GM23248 (cell line): ENCODE data around the gene SLC19A1.

Experiments used
- EZH2 ChIP-seq: fragments of 200-600 bp; sonication (generic); IDR thresholded peaks from 2 replicates; pipeline ENCODE4 v1.6.1; 2018; ENCODE audit warnings: antibody characterized with exemption, mild to moderate bottlenecking; ENCODE audit not compliant: insufficient read depth, poor library complexity, severe bottlenecking
- EZH2phosphoT487 ChIP-seq: fragments of 200-600 bp; sonication (generic); IDR thresholded peaks from 2 replicates; pipeline ENCODE4 v1.6.1; 2018; ENCODE audit warnings: antibody characterized with exemption, moderate library complexity, mild to moderate bottlenecking, low read depth; ENCODE audit not compliant: insufficient read depth

GRCh38 chr21:45542242-45542666 is at the start of gene SLC19A1:
- TF ChIP-seq EZH2: no peak
- TF ChIP-seq EZH2phosphoT487: no peak
